Type B pancreatic cell (in vitro differentiated cells): ENCODE measurements around the gene GSX1. TPM values are rescaled to one million over a fixed set of nuclear protein-coding genes. Genes with fewer than 3 reads are reported as not detected.

Source experiments
- DNase-seq: peaks from one replicate; pipeline ENCODE4 v3.0.0; 2021; ENCODE audit warnings: mixed read lengths; ENCODE audit not compliant: unreplicated experiment; ENCODE audit errors: extremely low spot score
- H3K27ac Mint-ChIP-seq: 2 replicates; pipeline ENCODE4 v1.8.0; 2021; ENCODE audit warnings: mild to moderate bottlenecking, mixed read lengths
- H3K27me3 Mint-ChIP-seq: 2 replicates; pipeline ENCODE4 v1.8.0; 2021; ENCODE audit warnings: mixed read lengths
- H3K36me3 Mint-ChIP-seq: 2 replicates; pipeline ENCODE4 v1.8.0; 2021; ENCODE audit warnings: mixed read lengths
- H3K4me1 Mint-ChIP-seq: one replicate; pipeline ENCODE4 v1.8.0; 2021; ENCODE audit warnings: mixed read lengths; ENCODE audit not compliant: unreplicated experiment
- H3K4me3 Mint-ChIP-seq: 2 replicates; pipeline ENCODE4 v1.8.0; 2021; ENCODE audit warnings: mild to moderate bottlenecking, mixed read lengths
- H3K9me3 Mint-ChIP-seq: 2 replicates; pipeline ENCODE4 v1.8.0; 2021; ENCODE audit warnings: mixed read lengths
- CTCF ChIP-seq: fragments of 200-600 bp; sonication (generic); conservative IDR thresholded peaks from 2 replicates; pipeline ENCODE4 v1.5.0; 2021; ENCODE audit warnings: antibody characterized with exemption, mild to moderate bottlenecking
- total RNA-seq: library from RNA; stranded (reverse); gene quantifications from 2 replicates; pipeline ENCODE4 v1.2.1, GENCODE V29; 2021; ENCODE audit warnings: low replicate concordance

GSX1 gene
- total RNA-seq, 1 donor from 2014 or later: not detected

GRCh38 chr13:27821566-27821965 is 29.3 kb downstream of the GSX1 start:
- H3K27me3 Mint-ChIP-seq: peaks cover 96% of the 10 kb centered on the region
- H3K9me3 Mint-ChIP-seq: no peaks in the 10 kb centered on the region
- no peaks in the 10 kb centered on the region for H3K4me1 Mint-ChIP-seq
- no peak for TF ChIP-seq CTCF
- no peak for DNase-seq
- H3K27ac Mint-ChIP-seq: no peak overlapping the region
- H3K4me3 Mint-ChIP-seq: no peak overlapping the region
- H3K36me3 Mint-ChIP-seq: no peaks in the 10 kb centered on the region

- Mint-ChIP-seq H3K27ac (no peak overlapping the region), H3K4me1 (no peaks in the 10 kb centered on the region), H3K27me3 (peaks cover 96% of the 10 kb centered on the region), H3K36me3 (no peaks in the 10 kb centered on the region), H3K9me3 (no peaks in the 10 kb centered on the region), H3K4me3 (no peak overlapping the region)
- TF ChIP-seq CTCF: no peak
- DNase-seq: no peak
Measured at GRCh38 chr13:27822258-27822872, 30.1 kb downstream of the GSX1 start.

- Mint-ChIP-seq H3K27ac (no peak overlapping the region), H3K9me3 (no peaks in the 10 kb centered on the region), H3K4me3 (no peak overlapping the region), H3K36me3 (no peaks in the 10 kb centered on the region), H3K27me3 (peaks cover 97% of the 10 kb centered on the region), H3K4me1 (no peaks in the 10 kb centered on the region)
- no peak for DNase-seq
- TF ChIP-seq CTCF: no peak
Measured at GRCh38 chr13:27822873-27823311, 30.6 kb downstream of the GSX1 start.

- Mint-ChIP-seq H3K4me1 (no peaks in the 10 kb centered on the region), H3K36me3 (no peaks in the 10 kb centered on the region), H3K9me3 (no peaks in the 10 kb centered on the region), H3K27ac (no peak overlapping the region), H3K4me3 (no peak overlapping the region), H3K27me3 (peaks cover 99% of the 10 kb centered on the region)
- no peak for DNase-seq
- no peak for TF ChIP-seq CTCF
Measured at GRCh38 chr13:27824121-27824520, 31.8 kb downstream of the GSX1 start.

- Mint-ChIP-seq H3K36me3 (no peaks in the 10 kb centered on the region), H3K9me3 (no peaks in the 10 kb centered on the region), H3K4me3 (no peak overlapping the region), H3K27me3 (peaks cover 99% of the 10 kb centered on the region), H3K4me1 (no peaks in the 10 kb centered on the region), H3K27ac (no peak overlapping the region)
- DNase-seq: no peak
- TF ChIP-seq CTCF: no peak
Measured at GRCh38 chr13:27825072-27825471, 32.8 kb downstream of the GSX1 start.
